HepG2 (cell line): ENCODE data around the gene PTAR1. TPM values are rescaled to one million over a fixed set of nuclear protein-coding genes. Genes with fewer than 3 reads are reported as not detected.
A peak's percentile ranks its signal among the peaks of the same experiment; 100 is the strongest.

Experiments used
- CREB3 ChIP-seq: sonication (generic); formaldehyde crosslinking; IDR thresholded peaks from 2 replicates; pipeline ENCODE4 v1.5.0; 2020; ENCODE audit warnings: missing genetic modification reagents
- HDAC1 ChIP-seq: sonication (generic); formaldehyde crosslinking; IDR thresholded peaks from 2 replicates; pipeline ENCODE4 v1.5.1; 2020; ENCODE audit warnings: mild to moderate bottlenecking, missing genetic modification reagents
- HNF4A ChIP-seq: sonication (generic); formaldehyde crosslinking; IDR thresholded peaks from 2 replicates; pipeline ENCODE4 v1.4.0; 2020; ENCODE audit warnings: missing genetic modification reagents
- JARID2 ChIP-seq: sonication (generic); formaldehyde crosslinking; IDR thresholded peaks from 2 replicates; pipeline ENCODE4 v1.8.1; 2023; ENCODE audit warnings: missing genetic modification reagents, inconsistent platforms; ENCODE audit not compliant: insufficient replicate concordance
- NFAT5 ChIP-seq: sonication (generic); formaldehyde crosslinking; IDR thresholded peaks from 2 replicates; pipeline ENCODE4 v1.4.0; 2020; ENCODE audit warnings: missing genetic modification reagents
- NRL ChIP-seq: sonication (generic); formaldehyde crosslinking; IDR thresholded peaks from 2 replicates; pipeline ENCODE4 v1.5.0; 2020; ENCODE audit warnings: missing genetic modification reagents, mild to moderate bottlenecking, moderate library complexity, borderline replicate concordance
- PAF1 ChIP-seq: IDR thresholded peaks from 2 replicates; pipeline ENCODE4 v1.6.1; 2016; ENCODE audit warnings: missing genetic modification reagents, missing compliant biosample characterization
- PHF8 ChIP-seq: sonication (generic); formaldehyde crosslinking; IDR thresholded peaks from 2 replicates; pipeline ENCODE4 v1.5.0; 2020; ENCODE audit warnings: missing genetic modification reagents
- RORA ChIP-seq: sonication (generic); formaldehyde crosslinking; IDR thresholded peaks from 2 replicates; pipeline ENCODE4 v1.5.0; 2020; ENCODE audit warnings: mild to moderate bottlenecking, missing genetic modification reagents, moderate library complexity
- RXRA ChIP-seq: sonication (generic); formaldehyde crosslinking; IDR thresholded peaks from 2 replicates; pipeline ENCODE4 v1.5.1; 2020; ENCODE audit warnings: missing genetic modification reagents
- U2AF1 ChIP-seq: fragments of 200-400 bp; formaldehyde crosslinking; optimal IDR thresholded peaks from 2 replicates; pipeline ENCODE3; 2017; ENCODE audit warnings: mild to moderate bottlenecking, low read depth, low read length
- ZNF501 ChIP-seq: sonication (generic); formaldehyde crosslinking; IDR thresholded peaks from 2 replicates; pipeline ENCODE4 v1.5.1; 2020; ENCODE audit warnings: mild to moderate bottlenecking, moderate library complexity, missing genetic modification reagents
- ZNF75D ChIP-seq: sonication (generic); formaldehyde crosslinking; IDR thresholded peaks from 2 replicates; pipeline ENCODE4 v1.8.1; 2023; ENCODE audit warnings: missing genetic modification reagents, mild to moderate bottlenecking, borderline replicate concordance
- ZNF777 ChIP-seq: sonication (generic); formaldehyde crosslinking; IDR thresholded peaks from 2 replicates; pipeline ENCODE4 v1.4.0; 2020; ENCODE audit warnings: missing genetic modification reagents
- ZNF83 ChIP-seq: sonication (generic); formaldehyde crosslinking; IDR thresholded peaks from 2 replicates; pipeline ENCODE4 v1.4.0; 2020; ENCODE audit warnings: missing genetic modification reagents, mild to moderate bottlenecking, borderline replicate concordance
- polyA plus RNA-seq, 8 experiments: library from polyadenylated mRNA; depleted of rRNA in 3 of 8; stranded (reverse) in 7 of 8; unstranded in 1 of 8; fragments of >200 nt; fragmentation: Illumina TruSeq in 4 of 8; extraction: Trizol in 4 of 8; gene quantifications; 2 replicates each; pipeline versions ENCODE4 v1.2.1 to v1.2.3, GENCODE V29; 2011 to 2016; ENCODE audit warnings: low read depth in 4 of 8, missing spikeins in 1 of 8, mixed read lengths in 1 of 8; ENCODE audit not compliant: insufficient read depth in 1 of 8
- total RNA-seq, 5 experiments: library from RNA; depleted of rRNA; stranded (reverse); fragments of >200 nt; fragmentation: Illumina TruSeq; extraction: Trizol; gene quantifications; 2 replicates each; pipeline ENCODE4 v1.2.3, GENCODE V29; 2016; ENCODE audit warnings: low read depth in 1 of 5
- TF ChIP-seq, protein P1 (sequence below): sonication (generic); formaldehyde crosslinking; conservative IDR thresholded peaks from 2 replicates; pipeline ENCODE4 v1.4.0; 2020; ENCODE audit warnings: missing genetic modification reagents
- TF ChIP-seq, protein P2 (sequence below): sonication (generic); formaldehyde crosslinking; IDR thresholded peaks from 2 replicates; pipeline ENCODE4 v1.5.1; 2020; ENCODE audit warnings: mild to moderate bottlenecking, missing genetic modification reagents, borderline replicate concordance

The PTAR1 gene
- total and polyA plus RNA-seq, 2 of the 13 experiments (the other 11 are each of a cell fraction or from before 2014, with no cell fraction given): 26.5 to 42.1 TPM

GRCh38 chr9:69748304-69748703 is 11.5 kb downstream of the PTAR1 start (continued):
- TF ChIP-seq NFAT5 (CRISPR knock-in tag) (no peak), PAF1 (CRISPR knock-in tag) (no peak), PHF8 (CRISPR knock-in tag) (no peak), ZNF777 (CRISPR knock-in tag) (no peak), NRL (no peak), JARID2 (CRISPR knock-in tag) (no peak), U2AF1 (no peak), HDAC1 (CRISPR knock-in tag) (peak; percentile 66), CREB3 (CRISPR knock-in tag) (no peak), ZNF75D (no peak), ZNF501 (no peak), HNF4A (CRISPR knock-in tag) (peak; percentile 84), ZNF83 (CRISPR knock-in tag) (no peak), RORA (no peak), RXRA (CRISPR knock-in tag) (no peak)
- TF ChIP-seq, protein P1, sequence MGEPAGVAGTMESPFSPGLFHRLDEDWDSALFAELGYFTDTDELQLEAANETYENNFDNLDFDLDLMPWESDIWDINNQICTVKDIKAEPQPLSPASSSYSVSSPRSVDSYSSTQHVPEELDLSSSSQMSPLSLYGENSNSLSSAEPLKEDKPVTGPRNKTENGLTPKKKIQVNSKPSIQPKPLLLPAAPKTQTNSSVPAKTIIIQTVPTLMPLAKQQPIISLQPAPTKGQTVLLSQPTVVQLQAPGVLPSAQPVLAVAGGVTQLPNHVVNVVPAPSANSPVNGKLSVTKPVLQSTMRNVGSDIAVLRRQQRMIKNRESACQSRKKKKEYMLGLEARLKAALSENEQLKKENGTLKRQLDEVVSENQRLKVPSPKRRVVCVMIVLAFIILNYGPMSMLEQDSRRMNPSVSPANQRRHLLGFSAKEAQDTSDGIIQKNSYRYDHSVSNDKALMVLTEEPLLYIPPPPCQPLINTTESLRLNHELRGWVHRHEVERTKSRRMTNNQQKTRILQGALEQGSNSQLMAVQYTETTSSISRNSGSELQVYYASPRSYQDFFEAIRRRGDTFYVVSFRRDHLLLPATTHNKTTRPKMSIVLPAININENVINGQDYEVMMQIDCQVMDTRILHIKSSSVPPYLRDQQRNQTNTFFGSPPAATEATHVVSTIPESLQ: no peak
- TF ChIP-seq, protein P2, sequence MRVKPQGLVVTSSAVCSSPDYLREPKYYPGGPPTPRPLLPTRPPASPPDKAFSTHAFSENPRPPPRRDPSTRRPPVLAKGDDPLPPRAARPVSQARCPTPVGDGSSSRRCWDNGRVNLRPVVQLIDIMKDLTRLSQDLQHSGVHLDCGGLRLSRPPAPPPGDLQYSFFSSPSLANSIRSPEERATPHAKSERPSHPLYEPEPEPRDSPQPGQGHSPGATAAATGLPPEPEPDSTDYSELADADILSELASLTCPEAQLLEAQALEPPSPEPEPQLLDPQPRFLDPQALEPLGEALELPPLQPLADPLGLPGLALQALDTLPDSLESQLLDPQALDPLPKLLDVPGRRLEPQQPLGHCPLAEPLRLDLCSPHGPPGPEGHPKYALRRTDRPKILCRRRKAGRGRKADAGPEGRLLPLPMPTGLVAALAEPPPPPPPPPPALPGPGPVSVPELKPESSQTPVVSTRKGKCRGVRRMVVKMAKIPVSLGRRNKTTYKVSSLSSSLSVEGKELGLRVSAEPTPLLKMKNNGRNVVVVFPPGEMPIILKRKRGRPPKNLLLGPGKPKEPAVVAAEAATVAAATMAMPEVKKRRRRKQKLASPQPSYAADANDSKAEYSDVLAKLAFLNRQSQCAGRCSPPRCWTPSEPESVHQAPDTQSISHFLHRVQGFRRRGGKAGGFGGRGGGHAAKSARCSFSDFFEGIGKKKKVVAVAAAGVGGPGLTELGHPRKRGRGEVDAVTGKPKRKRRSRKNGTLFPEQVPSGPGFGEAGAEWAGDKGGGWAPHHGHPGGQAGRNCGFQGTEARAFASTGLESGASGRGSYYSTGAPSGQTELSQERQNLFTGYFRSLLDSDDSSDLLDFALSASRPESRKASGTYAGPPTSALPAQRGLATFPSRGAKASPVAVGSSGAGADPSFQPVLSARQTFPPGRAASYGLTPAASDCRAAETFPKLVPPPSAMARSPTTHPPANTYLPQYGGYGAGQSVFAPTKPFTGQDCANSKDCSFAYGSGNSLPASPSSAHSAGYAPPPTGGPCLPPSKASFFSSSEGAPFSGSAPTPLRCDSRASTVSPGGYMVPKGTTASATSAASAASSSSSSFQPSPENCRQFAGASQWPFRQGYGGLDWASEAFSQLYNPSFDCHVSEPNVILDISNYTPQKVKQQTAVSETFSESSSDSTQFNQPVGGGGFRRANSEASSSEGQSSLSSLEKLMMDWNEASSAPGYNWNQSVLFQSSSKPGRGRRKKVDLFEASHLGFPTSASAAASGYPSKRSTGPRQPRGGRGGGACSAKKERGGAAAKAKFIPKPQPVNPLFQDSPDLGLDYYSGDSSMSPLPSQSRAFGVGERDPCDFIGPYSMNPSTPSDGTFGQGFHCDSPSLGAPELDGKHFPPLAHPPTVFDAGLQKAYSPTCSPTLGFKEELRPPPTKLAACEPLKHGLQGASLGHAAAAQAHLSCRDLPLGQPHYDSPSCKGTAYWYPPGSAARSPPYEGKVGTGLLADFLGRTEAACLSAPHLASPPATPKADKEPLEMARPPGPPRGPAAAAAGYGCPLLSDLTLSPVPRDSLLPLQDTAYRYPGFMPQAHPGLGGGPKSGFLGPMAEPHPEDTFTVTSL: peak; percentile 81; the same call in 1 of the 2 replicates
